ENCODE data around the gene PGAM2. TPM values are rescaled to one million over a fixed set of nuclear protein-coding genes. Genes with fewer than 3 reads are reported as not detected.
"Not testable (repeated sequence)": the region's sequence is repeated elsewhere in the genome, so short reads cannot be mapped to it uniquely, and the experiment has no call there.

Gene PGAM2
- total RNA-seq, 1 donor from 2014 or later, result not detected

- H3K9me3 ChIP-seq; H3K36me3 ChIP-seq; H3K4me1 ChIP-seq; H3K27ac ChIP-seq; DNase-seq (ENCODE audit: extremely low spot score in 2 of 2); H3K27me3 ChIP-seq; H3K4me3 ChIP-seq; intact Hi-C loops (cut with DNase I): not testable (repeated sequence)
Observed at GRCh38 chr7:44038553-44038952, 26.8 kb downstream of the PGAM2 start.

GRCh38 chr7:44037951-44038350 is 27.4 kb downstream of the PGAM2 start:
- DNase-seq (ENCODE audit: extremely low spot score in 2 of 2); H3K27ac ChIP-seq; intact Hi-C loops (cut with DNase I); H3K4me1 ChIP-seq; H3K9me3 ChIP-seq; H3K36me3 ChIP-seq; H3K27me3 ChIP-seq; H3K4me3 ChIP-seq: not testable (repeated sequence)

GRCh38 chr7:44036364-44036763 is 29.0 kb downstream of the PGAM2 start:
- H3K27me3 ChIP-seq; DNase-seq (ENCODE audit: extremely low spot score in 2 of 2); H3K27ac ChIP-seq; H3K36me3 ChIP-seq; H3K9me3 ChIP-seq; H3K4me3 ChIP-seq; intact Hi-C loops (cut with DNase I); H3K4me1 ChIP-seq: not testable (repeated sequence)

- H3K27me3 ChIP-seq; H3K9me3 ChIP-seq; intact Hi-C loops (cut with DNase I); DNase-seq (ENCODE audit: extremely low spot score in 2 of 2); H3K4me1 ChIP-seq; H3K36me3 ChIP-seq; H3K27ac ChIP-seq; H3K4me3 ChIP-seq: not testable (repeated sequence)
Observed at GRCh38 chr7:44033971-44034844, 31.2 kb downstream of the PGAM2 start.

- DNase-seq (ENCODE audit: extremely low spot score in 2 of 2); H3K27ac ChIP-seq; H3K36me3 ChIP-seq; H3K9me3 ChIP-seq; H3K4me3 ChIP-seq; H3K4me1 ChIP-seq; intact Hi-C loops (cut with DNase I); H3K27me3 ChIP-seq: not testable (repeated sequence)
Observed at GRCh38 chr7:44032031-44032430, 33.3 kb downstream of the PGAM2 start.

GRCh38 chr7:44031319-44031718 is 34.0 kb downstream of the PGAM2 start:
- H3K4me1 ChIP-seq; H3K9me3 ChIP-seq; H3K27ac ChIP-seq; H3K27me3 ChIP-seq; H3K36me3 ChIP-seq; intact Hi-C loops (cut with DNase I); H3K4me3 ChIP-seq: not testable (repeated sequence)
- DNase-seq (ENCODE audit: extremely low spot score in 2 of 2), result peak in 1 of 2 donors; percentile 10

GRCh38 chr7:44030029-44030428 is 35.3 kb downstream of the PGAM2 start:
- H3K9me3 ChIP-seq; H3K36me3 ChIP-seq; H3K27ac ChIP-seq; H3K4me1 ChIP-seq; H3K4me3 ChIP-seq; H3K27me3 ChIP-seq; DNase-seq (ENCODE audit: extremely low spot score in 2 of 2); intact Hi-C loops (cut with DNase I): not testable (repeated sequence)

GRCh38 chr7:44029433-44029832 is 35.9 kb downstream of the PGAM2 start:
- H3K4me3 ChIP-seq; H3K36me3 ChIP-seq; H3K4me1 ChIP-seq; H3K27ac ChIP-seq; H3K27me3 ChIP-seq; intact Hi-C loops (cut with DNase I); H3K9me3 ChIP-seq; DNase-seq (ENCODE audit: extremely low spot score in 2 of 2): not testable (repeated sequence)

- H3K27ac ChIP-seq; H3K27me3 ChIP-seq; intact Hi-C loops (cut with DNase I); H3K36me3 ChIP-seq; DNase-seq (ENCODE audit: extremely low spot score in 2 of 2); H3K4me3 ChIP-seq; H3K9me3 ChIP-seq: not testable (repeated sequence)
- H3K4me1 ChIP-seq, result peaks cover 10% of the 10 kb centered on the region
Observed at GRCh38 chr7:44022796-44023467, 42.4 kb downstream of the PGAM2 start.

GRCh38 chr7:44022069-44022468 is 43.3 kb downstream of the PGAM2 start:
- H3K27ac ChIP-seq; intact Hi-C loops (cut with DNase I); H3K4me3 ChIP-seq; H3K27me3 ChIP-seq; H3K36me3 ChIP-seq; DNase-seq (ENCODE audit: extremely low spot score in 2 of 2); H3K9me3 ChIP-seq: not testable (repeated sequence)
- peaks cover 16% of the 10 kb centered on the region for H3K4me1 ChIP-seq

- DNase-seq (ENCODE audit: extremely low spot score in 2 of 2); intact Hi-C loops (cut with DNase I); H3K27me3 ChIP-seq; H3K9me3 ChIP-seq; H3K36me3 ChIP-seq; H3K4me3 ChIP-seq: not testable (repeated sequence)
- peak overlapping the region; percentile 81 for H3K27ac ChIP-seq
- H3K4me1 ChIP-seq, result peaks cover 18% of the 10 kb centered on the region
Observed at GRCh38 chr7:44019825-44020224, 45.5 kb downstream of the PGAM2 start.
